Activated naive CD4-positive, alpha-beta T cell treated with anti-CD3 and anti-CD28 coated beads, Interleukin-2, amount 10 ng/mL, durations not matched to agents 7 days and 5 days (primary cell): ENCODE data around the gene DIAPH3.

ENCODE experiments used
- CTCF ChIA-PET: fragments of 350-600 bp; sonication (Branson Sonifier 250); formaldehyde crosslinking; loops from one replicate; lab custom pipeline; 2021; ENCODE audit warnings: antibody characterized with exemption; lab: Charles Lee
- DNase-seq: peaks from one replicate; pipeline ENCODE4 v3.0.0-alpha.2; 2020
- H3K27ac Mint-ChIP-seq: one replicate; pipeline ENCODE4 v1.8.0; 2021; ENCODE audit warnings: mild to moderate bottlenecking, moderate library complexity, mixed read lengths
- H3K27me3 Mint-ChIP-seq: one replicate; pipeline ENCODE4 v1.8.0; 2021; ENCODE audit warnings: mild to moderate bottlenecking, mixed read lengths
- H3K36me3 Mint-ChIP-seq: one replicate; pipeline ENCODE4 v1.8.0; 2021; ENCODE audit warnings: mixed read lengths
- H3K4me1 Mint-ChIP-seq: one replicate; pipeline ENCODE4 v1.8.0; 2021; ENCODE audit warnings: mixed read lengths
- H3K4me3 Mint-ChIP-seq: one replicate; pipeline ENCODE4 v1.8.0; 2021; ENCODE audit warnings: mild to moderate bottlenecking, moderate library complexity, mixed read lengths
- H3K9me3 Mint-ChIP-seq: one replicate; pipeline ENCODE4 v1.8.0; 2021; ENCODE audit warnings: mixed read lengths

Gene DIAPH3

DNA sequence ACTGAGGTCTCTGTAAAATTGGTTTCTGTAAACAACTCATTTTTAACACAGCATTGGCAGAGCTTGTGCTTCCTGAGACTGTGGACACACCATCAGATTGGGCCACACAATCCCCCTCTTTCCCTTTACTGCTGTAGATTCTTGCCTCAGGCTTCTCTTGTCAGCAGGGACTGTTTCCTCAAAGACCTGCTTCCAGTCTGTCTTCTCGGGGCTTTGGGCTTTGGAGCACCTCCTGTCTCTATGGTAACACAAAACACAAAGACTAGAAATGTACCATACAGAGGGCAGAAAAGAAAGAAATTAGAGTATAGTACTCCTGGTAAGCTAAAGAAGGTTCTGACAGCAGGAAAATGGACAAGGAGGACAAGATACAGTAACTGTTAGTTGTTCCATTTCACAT lies 484.5 kb downstream of the DIAPH3 start:
- Mint-ChIP-seq H3K27ac (no peak overlapping the region), H3K4me1 (no peaks in the 10 kb centered on the region), H3K36me3 (no peaks in the 10 kb centered on the region), H3K27me3 (no peaks in the 10 kb centered on the region), H3K4me3 (no peak overlapping the region), H3K9me3 (no peaks in the 10 kb centered on the region)
- CTCF ChIA-PET = interaction anchor here (0.7 to 2.5 kb wide), 6 partner anchors 12 to 752 kb away, joined by 3 to 8 read pairs (median 4); no protein-coding TSS in a partner anchor
- no peak for DNase-seq

DNA sequence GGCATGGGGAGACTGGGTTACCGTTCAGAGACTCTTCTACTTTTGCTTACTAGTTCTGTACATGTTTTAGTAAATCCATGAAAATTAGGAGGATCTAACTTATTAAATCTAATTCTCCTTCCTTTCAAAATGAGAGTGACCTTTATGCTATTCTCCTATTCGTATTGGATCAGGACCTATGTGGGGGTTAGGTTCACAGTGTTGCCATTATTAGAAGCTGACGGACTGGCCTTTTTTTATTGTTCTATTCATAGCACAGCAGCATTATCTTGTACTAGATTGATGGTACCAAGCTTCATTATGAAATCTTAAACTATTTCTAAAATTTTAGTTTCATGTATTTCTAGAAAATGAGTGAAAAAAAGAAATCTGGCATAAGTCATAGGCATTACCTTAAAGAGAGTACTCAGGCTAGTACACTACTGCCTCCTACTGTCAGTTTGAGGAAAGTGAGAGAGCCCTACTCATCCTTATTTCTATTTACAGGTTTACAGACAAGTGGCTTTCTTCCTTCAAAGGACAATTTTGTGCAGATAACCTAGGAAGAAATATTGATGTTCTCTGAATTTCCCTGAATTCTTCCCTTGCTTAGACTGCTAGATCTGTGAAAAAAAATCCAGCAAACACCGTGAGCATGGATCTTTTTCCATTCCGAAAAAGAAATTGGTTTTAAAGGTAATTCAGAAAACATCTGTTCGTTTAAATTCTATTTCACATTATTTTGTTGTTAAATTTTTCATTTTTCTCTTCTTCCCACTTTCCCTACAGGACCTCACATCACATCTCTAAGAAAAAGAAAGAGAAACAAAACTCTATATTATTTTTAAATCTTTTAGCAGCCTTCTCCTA lies 485.5 kb downstream of the DIAPH3 start:
- no peaks in the 10 kb centered on the region for H3K27me3 Mint-ChIP-seq
- H3K4me1 Mint-ChIP-seq = no peaks in the 10 kb centered on the region
- H3K4me3 Mint-ChIP-seq = no peak overlapping the region
- CTCF ChIA-PET = interaction anchor here (0.8 to 2.5 kb wide), 4 partner anchors 10 to 753 kb away, joined by 3 to 14 read pairs (median 7); no protein-coding TSS in a partner anchor
- peak; percentile 20 for DNase-seq
- no peaks in the 10 kb centered on the region for H3K9me3 Mint-ChIP-seq
- no peaks in the 10 kb centered on the region for H3K36me3 Mint-ChIP-seq
- no peak overlapping the region for H3K27ac Mint-ChIP-seq

DNA sequence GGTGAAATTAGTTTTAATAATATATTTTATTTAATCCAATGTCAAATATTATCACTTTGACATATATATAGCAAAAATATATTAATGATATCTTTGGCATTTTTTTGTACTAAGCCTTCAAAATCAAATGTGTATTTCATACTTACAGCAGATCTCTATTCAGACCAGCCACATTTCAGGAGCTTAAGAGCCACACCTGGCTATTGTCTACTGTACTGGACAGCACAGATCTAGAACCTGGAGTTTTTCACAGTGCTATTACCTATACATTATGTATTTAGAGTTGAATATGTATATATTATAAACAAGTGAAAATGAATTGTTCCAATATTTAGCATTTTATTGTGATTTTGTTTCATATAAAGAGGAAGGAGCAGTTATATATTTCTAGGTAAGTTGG lies 486.3 kb downstream of the DIAPH3 start:
- DNase-seq = no peak
- Mint-ChIP-seq H3K36me3 (no peaks in the 10 kb centered on the region), H3K4me1 (no peaks in the 10 kb centered on the region), H3K9me3 (no peaks in the 10 kb centered on the region), H3K27ac (no peak overlapping the region), H3K4me3 (no peak overlapping the region), H3K27me3 (no peaks in the 10 kb centered on the region)
- CTCF ChIA-PET = interaction anchor here (0.8 to 1.8 kb wide), 3 partner anchors 9 to 287 kb away, joined by 3 to 14 read pairs (median 6); no protein-coding TSS in a partner anchor

DNA sequence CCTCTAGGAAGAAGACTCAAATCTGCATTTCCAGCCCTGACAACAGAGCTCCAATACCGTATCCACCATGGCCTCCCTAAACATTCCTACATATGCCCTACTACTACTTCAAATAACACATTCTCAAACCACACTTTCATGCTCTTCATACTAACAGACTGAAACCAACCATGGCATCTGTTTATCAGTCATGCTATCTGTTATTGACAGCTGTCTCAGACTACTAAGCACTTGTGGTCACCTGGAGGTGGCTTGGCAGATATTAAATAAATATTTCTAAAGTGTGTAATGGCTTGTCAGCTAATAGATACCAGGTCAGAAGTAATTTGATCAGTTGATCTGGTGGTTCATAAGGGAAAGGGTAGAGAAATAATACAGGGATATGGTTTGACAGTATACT lies 489.1 kb downstream of the DIAPH3 start:
- CTCF ChIA-PET = interaction anchor here (0.8 kb wide), 1 partner anchor 283 kb away, joined by 4 read pairs; no protein-coding TSS in a partner anchor

DNA sequence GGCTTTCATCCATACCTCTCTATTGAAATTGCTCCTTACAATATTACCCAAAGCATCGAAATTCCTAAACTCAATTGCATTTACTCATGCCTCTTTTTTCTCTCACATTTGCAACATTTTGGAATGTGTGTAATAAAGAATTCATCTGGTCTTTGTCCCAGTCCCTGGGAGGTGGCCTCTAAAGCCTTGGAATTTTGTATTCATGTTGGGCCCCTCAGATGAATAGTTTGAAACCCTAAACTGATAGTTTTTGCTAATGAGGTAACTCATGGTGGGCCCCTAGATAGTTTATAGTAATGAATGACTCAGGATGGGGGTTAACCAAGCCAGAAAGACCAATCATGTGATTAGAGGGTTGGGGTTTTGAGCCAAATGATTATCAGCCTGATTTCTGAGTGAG lies 490.4 kb downstream of the DIAPH3 start:
- Mint-ChIP-seq H3K36me3 (no peaks in the 10 kb centered on the region), H3K9me3 (no peaks in the 10 kb centered on the region), H3K27ac (no peak overlapping the region), H3K4me3 (no peak overlapping the region), H3K4me1 (no peaks in the 10 kb centered on the region), H3K27me3 (no peaks in the 10 kb centered on the region)
- CTCF ChIA-PET = interaction anchor here (0.9 kb wide), 1 partner anchor 9 kb away, joined by 3 read pairs; no protein-coding TSS in a partner anchor
- no peak for DNase-seq

More for the DNA sequence above, 489.1 kb downstream of the DIAPH3 start:
- no peak overlapping the region for H3K4me3 Mint-ChIP-seq
- H3K27me3 Mint-ChIP-seq = no peaks in the 10 kb centered on the region
- no peaks in the 10 kb centered on the region for H3K9me3 Mint-ChIP-seq
- DNase-seq = no peak
- no peaks in the 10 kb centered on the region for H3K4me1 Mint-ChIP-seq
- H3K36me3 Mint-ChIP-seq = no peaks in the 10 kb centered on the region
- no peak overlapping the region for H3K27ac Mint-ChIP-seq

DNA sequence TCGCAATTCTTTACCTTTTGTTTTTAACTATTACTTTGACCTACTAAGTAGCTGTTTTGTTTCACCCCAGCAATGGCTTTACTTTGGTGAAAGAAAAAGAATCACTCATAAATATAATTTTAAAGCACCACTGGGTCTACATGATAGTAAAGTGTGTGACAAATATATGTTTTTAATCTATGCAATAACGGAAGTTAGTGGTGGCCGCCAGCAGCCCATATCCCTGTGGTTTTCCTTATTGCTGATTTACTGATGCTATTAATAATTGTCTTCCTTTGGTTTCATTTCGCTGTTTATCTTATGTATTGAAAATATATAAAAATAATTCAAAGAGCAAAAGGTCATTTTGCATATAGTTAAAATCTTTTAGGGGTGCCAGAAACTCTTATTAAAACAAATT lies 491.3 kb downstream of the DIAPH3 start:
- H3K27ac Mint-ChIP-seq = no peak overlapping the region

DNA sequence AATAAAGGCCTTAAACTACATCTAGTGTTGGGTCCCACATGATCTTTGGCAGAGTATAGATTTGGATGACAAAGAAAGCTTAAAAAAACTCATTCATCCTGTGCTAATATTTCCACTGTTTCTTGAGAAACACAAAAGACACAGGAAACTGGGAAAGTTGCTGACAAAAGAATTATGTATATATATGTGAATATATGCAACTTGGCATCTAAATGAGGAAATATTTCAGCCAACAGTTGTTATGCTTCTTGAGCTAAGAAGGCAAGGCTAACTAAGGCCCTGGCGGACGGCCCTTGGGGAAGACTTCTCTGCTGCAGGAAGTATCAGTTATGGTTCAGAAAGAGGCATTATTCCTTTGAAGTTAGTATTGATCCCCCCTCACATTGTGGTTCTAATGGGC lies 491.8 kb downstream of the DIAPH3 start:
- DNase-seq = no peak
- CTCF ChIA-PET = no interaction called here
- H3K36me3 Mint-ChIP-seq = no peaks in the 10 kb centered on the region
- H3K4me3 Mint-ChIP-seq = no peak overlapping the region
- H3K9me3 Mint-ChIP-seq = no peaks in the 10 kb centered on the region
- no peak overlapping the region for H3K27ac Mint-ChIP-seq
- H3K4me1 Mint-ChIP-seq = no peaks in the 10 kb centered on the region
- no peaks in the 10 kb centered on the region for H3K27me3 Mint-ChIP-seq

More for the DNA sequence above, 491.3 kb downstream of the DIAPH3 start:
- Mint-ChIP-seq H3K27me3 (no peaks in the 10 kb centered on the region), H3K36me3 (no peaks in the 10 kb centered on the region), H3K4me3 (no peak overlapping the region), H3K9me3 (no peaks in the 10 kb centered on the region), H3K4me1 (no peaks in the 10 kb centered on the region)
- no peak for DNase-seq
- CTCF ChIA-PET = no interaction called here

DNA sequence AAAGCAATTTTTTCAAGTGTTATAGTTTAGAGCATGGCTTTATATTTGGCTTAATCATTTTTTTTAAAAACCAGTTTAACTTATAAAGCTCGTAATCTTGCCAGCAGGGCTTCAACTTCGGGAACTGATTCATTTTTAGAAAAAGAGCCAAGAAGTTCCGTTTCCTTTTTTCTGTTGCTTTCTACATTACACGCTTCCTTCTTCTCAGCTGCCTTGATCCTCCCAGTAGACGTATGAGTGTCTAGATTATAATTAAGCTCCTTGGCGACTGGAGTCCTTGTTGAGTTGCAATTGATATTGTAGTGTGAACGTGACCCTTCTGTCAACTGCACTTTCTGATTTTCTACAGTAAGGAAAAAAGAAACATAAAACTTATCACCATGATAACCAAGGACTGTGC lies 497.2 kb downstream of the DIAPH3 start:
- no peak overlapping the region for H3K4me3 Mint-ChIP-seq
- no peak for DNase-seq
- H3K36me3 Mint-ChIP-seq = no peaks in the 10 kb centered on the region
- no peaks in the 10 kb centered on the region for H3K27me3 Mint-ChIP-seq
- H3K27ac Mint-ChIP-seq = no peak overlapping the region
- no peaks in the 10 kb centered on the region for H3K4me1 Mint-ChIP-seq
- CTCF ChIA-PET = no interaction called here
- no peaks in the 10 kb centered on the region for H3K9me3 Mint-ChIP-seq

DNA sequence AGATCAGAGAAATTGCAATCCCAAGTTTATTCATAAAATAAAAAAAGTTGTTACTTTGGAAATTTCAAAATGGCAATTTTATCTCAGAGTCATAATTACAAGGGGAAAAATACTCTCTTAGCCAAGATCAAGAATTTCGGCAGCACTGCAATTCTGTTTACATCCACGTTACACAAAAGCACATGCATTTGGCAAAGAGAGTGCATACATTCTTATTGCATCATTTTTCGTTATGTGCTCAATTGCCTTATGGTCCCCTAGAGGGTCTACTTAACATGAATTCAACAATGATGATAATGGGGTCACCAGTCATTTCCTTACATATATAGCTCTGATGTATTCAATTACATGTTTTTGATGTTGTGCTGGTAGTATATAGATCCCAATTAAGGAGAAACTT lies 498.0 kb downstream of the DIAPH3 start:
- Mint-ChIP-seq H3K9me3 (no peaks in the 10 kb centered on the region), H3K27me3 (no peaks in the 10 kb centered on the region), H3K36me3 (no peaks in the 10 kb centered on the region), H3K4me1 (no peaks in the 10 kb centered on the region), H3K4me3 (no peak overlapping the region), H3K27ac (no peak overlapping the region)
- no peak for DNase-seq
- CTCF ChIA-PET = no interaction called here

DNA sequence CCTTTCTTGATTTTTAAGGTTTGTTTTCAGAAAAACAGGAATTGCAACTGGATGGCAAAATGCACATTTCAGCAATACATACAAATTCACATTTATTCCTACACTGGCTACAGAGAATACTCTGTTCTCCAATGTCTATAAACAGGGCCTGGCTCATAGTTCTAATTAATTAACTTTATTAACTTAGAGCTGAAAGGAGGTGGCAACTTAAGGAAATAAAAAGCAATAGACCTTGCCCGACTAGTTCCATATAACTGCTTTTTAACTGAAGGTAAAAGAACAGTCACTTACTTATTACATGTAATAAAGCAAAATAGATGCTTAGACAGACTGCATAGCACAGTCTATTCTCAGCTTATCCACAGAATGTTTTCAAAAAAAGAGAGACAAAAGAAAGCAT lies 498.5 kb downstream of the DIAPH3 start:
- DNase-seq = no peak
- Mint-ChIP-seq H3K27me3 (no peaks in the 10 kb centered on the region), H3K4me3 (no peak overlapping the region), H3K36me3 (no peaks in the 10 kb centered on the region), H3K9me3 (no peaks in the 10 kb centered on the region), H3K27ac (no peak overlapping the region), H3K4me1 (no peaks in the 10 kb centered on the region)
- CTCF ChIA-PET = no interaction called here

DNA sequence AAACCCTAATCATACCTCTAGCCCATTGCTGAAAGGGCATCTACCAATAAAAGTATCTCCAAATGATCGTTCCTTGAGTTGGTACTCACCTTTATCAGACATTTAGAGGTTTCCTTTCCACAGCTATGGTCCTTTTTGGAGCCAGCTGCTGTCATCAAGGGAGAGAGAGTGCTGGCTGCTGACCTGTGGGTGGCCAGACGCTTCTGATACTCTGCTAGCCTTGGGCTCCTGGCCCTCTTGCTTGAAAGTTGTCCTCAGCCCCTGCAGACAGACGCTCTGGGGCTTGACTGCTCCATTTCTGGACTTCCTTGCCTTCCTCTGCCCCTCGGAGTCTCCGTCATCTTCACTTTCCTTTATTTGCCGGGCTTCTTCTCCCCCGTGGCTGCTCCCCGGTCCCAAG lies 499.1 kb downstream of the DIAPH3 start:
- no peaks in the 10 kb centered on the region for H3K4me1 Mint-ChIP-seq
- CTCF ChIA-PET = no interaction called here
- H3K36me3 Mint-ChIP-seq = no peaks in the 10 kb centered on the region
- H3K27me3 Mint-ChIP-seq = no peaks in the 10 kb centered on the region
- no peak overlapping the region for H3K4me3 Mint-ChIP-seq
- no peaks in the 10 kb centered on the region for H3K9me3 Mint-ChIP-seq
- no peak for DNase-seq
- no peak overlapping the region for H3K27ac Mint-ChIP-seq

DNA sequence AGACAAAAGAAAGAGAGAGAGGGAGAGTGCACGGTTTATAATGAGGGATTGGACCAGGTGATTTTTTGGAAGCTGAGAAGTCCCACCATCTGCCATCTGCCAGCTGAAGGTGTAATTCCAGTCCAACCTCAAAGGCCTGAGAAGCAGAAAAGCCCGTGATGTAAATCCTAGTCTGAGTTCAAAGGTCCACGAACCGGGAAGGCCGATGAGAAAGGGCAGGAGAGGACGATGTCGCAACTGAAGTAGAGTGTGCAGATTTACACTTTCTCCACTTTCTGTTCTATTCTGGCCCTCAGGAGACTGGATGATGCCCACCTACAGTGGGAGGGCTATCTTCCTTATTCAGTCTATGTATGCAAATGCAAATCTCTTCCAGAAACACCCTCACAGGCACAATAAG lies 500.0 kb downstream of the DIAPH3 start:
- CTCF ChIA-PET = no interaction called here

DNA sequence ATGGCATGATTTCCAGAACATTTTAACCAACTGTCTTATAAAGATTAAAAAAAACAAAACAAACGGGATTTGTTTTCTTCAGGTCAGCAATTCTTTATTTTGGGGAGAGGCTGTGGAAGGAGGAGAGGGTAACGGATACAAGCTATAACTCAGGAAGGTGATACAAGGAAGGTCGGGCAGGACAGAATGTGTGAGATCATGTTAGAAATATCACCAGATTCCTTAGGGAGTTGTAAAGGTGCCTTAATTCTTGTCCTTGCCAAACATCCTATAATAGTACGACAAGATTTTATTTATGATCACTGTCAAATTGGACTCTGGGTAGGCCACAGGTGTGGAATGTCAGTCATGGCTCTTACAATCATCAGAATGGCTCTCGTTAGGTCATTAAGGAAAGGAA lies 503.1 kb downstream of the DIAPH3 start:
- no peaks in the 10 kb centered on the region for H3K27me3 Mint-ChIP-seq
- H3K4me3 Mint-ChIP-seq = no peak overlapping the region
- H3K27ac Mint-ChIP-seq = no peak overlapping the region
- CTCF ChIA-PET = no interaction called here
- DNase-seq = no peak
- H3K36me3 Mint-ChIP-seq = no peaks in the 10 kb centered on the region
- H3K9me3 Mint-ChIP-seq = no peaks in the 10 kb centered on the region
- H3K4me1 Mint-ChIP-seq = no peaks in the 10 kb centered on the region

More for the DNA sequence above, 500.0 kb downstream of the DIAPH3 start:
- H3K27me3 Mint-ChIP-seq = no peaks in the 10 kb centered on the region
- H3K36me3 Mint-ChIP-seq = no peaks in the 10 kb centered on the region
- H3K4me3 Mint-ChIP-seq = no peak overlapping the region
- no peaks in the 10 kb centered on the region for H3K4me1 Mint-ChIP-seq
- H3K9me3 Mint-ChIP-seq = no peaks in the 10 kb centered on the region
- no peak overlapping the region for H3K27ac Mint-ChIP-seq
- no peak for DNase-seq

DNA sequence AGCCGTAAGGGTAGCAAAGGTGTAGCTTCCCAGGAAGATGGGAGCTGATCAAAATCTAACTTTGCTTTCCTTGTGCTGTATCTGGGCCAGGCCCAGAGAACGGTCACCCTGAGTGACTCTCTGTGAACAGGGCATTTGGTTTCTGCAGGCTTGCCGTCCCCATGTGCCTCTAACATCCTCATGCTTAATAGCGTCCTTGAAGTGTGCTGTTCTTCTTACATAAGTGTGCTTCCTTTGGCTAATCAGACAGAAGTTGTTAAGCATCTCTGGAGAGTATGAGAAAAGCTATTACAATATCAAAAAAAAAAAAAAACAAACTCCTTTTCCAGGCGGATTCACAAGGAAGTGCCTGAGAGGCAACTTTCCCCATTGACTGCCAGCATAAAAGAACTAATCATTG lies 503.7 kb downstream of the DIAPH3 start:
- Mint-ChIP-seq H3K9me3 (no peaks in the 10 kb centered on the region), H3K27ac (no peak overlapping the region), H3K36me3 (no peaks in the 10 kb centered on the region), H3K27me3 (no peaks in the 10 kb centered on the region), H3K4me3 (no peak overlapping the region), H3K4me1 (no peaks in the 10 kb centered on the region)
- no peak for DNase-seq
- CTCF ChIA-PET = no interaction called here

DNA sequence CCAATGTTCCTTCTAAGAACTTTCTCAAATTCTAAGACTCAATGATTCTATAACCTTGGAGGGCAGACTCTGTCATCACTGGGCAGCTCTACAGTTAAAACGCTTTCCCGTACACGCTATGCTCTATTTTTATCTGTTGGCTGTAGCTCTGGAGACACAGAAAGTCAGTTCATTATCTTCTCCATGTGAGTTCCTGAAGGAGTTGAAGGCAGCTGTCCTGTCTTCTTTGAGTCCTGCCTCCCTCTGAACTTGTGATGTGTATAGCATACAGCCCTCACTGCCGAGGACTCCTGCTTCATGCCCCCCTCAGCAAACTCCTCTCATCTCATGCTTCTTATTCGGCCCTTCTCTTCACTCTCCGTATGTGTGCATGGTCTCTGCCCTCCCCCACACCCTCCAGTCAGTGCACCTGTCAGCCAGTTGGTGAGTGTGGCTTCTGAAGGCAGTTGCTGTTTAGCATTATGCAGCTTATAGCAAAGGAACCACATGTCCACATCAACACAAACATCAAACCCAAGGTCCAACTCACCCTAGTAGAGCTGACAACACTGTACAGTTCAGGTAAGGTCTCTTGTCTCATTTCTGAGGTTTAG lies 504.9 kb downstream of the DIAPH3 start:
- DNase-seq = no peak

More for the DNA sequence above, 504.9 kb downstream of the DIAPH3 start:
- no peaks in the 10 kb centered on the region for H3K27me3 Mint-ChIP-seq
- CTCF ChIA-PET = no interaction called here
- H3K9me3 Mint-ChIP-seq = no peaks in the 10 kb centered on the region
- no peak overlapping the region for H3K27ac Mint-ChIP-seq
- no peaks in the 10 kb centered on the region for H3K4me1 Mint-ChIP-seq
- H3K4me3 Mint-ChIP-seq = no peak overlapping the region
- H3K36me3 Mint-ChIP-seq = no peaks in the 10 kb centered on the region
